ENCODE measurements around the gene BRD3OS. TPM values are rescaled to one million over a fixed set of nuclear protein-coding genes. Genes with fewer than 3 reads are reported as not detected.
A peak's percentile ranks its signal among the peaks of the same experiment; 100 is the strongest.

BRD3OS gene
- total and polyA plus RNA-seq, 10 of the 15 experiments (the other 5 are each of a cell fraction or from before 2014, with no cell fraction given), result 2.1 to 13.7 (median 10.7) TPM

DNA sequence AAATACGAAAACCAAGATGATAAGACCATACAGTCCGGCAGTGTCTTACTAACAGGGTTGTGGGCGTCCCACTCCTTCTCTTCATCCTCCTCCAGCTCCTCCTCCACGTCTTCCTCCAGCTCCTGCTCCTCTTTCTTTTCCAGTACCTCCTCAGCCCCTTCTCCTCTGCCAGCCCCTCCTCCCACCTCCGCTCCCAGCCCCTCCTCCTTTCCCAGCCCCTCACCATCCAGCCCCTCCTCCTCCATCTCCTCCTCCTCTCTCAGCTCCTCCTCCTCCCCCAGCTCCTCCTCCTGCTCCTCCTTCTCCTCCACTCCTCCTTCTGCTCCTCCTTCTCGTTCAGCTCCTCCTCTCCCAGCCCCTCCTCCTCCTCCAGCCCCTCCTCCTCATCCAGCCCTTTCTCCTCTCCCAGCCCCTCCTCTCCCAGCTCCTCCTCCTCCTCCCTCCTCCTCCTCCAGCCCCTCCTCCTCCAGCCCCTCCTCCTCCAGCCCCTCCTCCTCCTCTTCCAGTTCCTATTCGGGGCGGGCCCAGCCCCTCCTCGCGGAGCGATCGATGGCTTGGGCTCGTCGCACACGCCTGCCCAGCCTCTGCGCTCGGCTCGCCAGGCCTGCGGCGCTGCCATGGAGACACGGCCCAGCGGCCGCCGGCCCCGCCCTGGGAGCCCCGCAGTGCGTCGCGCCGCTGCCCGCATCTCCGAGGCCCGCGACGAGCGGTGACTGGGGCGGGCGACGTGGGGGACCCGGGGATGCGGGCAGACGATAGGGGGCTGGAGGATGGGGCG is at the start of gene BRD3OS (continued):
- TF ChIP-seq, protein P1, sequence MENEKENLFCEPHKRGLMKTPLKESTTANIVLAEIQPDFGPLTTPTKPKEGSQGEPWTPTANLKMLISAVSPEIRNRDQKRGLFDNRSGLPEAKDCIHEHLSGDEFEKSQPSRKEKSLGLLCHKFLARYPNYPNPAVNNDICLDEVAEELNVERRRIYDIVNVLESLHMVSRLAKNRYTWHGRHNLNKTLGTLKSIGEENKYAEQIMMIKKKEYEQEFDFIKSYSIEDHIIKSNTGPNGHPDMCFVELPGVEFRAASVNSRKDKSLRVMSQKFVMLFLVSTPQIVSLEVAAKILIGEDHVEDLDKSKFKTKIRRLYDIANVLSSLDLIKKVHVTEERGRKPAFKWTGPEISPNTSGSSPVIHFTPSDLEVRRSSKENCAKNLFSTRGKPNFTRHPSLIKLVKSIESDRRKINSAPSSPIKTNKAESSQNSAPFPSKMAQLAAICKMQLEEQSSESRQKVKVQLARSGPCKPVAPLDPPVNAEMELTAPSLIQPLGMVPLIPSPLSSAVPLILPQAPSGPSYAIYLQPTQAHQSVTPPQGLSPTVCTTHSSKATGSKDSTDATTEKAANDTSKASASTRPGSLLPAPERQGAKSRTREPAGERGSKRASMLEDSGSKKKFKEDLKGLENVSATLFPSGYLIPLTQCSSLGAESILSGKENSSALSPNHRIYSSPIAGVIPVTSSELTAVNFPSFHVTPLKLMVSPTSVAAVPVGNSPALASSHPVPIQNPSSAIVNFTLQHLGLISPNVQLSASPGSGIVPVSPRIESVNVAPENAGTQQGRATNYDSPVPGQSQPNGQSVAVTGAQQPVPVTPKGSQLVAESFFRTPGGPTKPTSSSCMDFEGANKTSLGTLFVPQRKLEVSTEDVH (IDR thresholded peaks at IDR 0.05; ENCODE audit: low read depth, partially characterized antibody), result no peak
- TF ChIP-seq, protein P2, sequence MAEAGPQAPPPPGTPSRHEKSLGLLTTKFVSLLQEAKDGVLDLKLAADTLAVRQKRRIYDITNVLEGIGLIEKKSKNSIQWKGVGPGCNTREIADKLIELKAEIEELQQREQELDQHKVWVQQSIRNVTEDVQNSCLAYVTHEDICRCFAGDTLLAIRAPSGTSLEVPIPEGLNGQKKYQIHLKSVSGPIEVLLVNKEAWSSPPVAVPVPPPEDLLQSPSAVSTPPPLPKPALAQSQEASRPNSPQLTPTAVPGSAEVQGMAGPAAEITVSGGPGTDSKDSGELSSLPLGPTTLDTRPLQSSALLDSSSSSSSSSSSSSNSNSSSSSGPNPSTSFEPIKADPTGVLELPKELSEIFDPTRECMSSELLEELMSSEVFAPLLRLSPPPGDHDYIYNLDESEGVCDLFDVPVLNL (IDR thresholded peaks at IDR 0.05; ENCODE audit: low read depth, low read length), result no peak
- TF ChIP-seq POLR2AphosphoS2 (IDR thresholded peaks at IDR 0.05; ENCODE audit: low read depth, low read length), result peak; percentile 90
- TF ChIP-seq, protein P3, sequence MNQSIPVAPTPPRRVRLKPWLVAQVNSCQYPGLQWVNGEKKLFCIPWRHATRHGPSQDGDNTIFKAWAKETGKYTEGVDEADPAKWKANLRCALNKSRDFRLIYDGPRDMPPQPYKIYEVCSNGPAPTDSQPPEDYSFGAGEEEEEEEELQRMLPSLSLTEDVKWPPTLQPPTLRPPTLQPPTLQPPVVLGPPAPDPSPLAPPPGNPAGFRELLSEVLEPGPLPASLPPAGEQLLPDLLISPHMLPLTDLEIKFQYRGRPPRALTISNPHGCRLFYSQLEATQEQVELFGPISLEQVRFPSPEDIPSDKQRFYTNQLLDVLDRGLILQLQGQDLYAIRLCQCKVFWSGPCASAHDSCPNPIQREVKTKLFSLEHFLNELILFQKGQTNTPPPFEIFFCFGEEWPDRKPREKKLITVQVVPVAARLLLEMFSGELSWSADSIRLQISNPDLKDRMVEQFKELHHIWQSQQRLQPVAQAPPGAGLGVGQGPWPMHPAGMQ (IDR thresholded peaks at IDR 0.05; ENCODE audit: borderline replicate concordance), result no peak
- no peak for TF ChIP-seq SREBF2 (IDR thresholded peaks at IDR 0.05; ENCODE audit: low read length)
- TF ChIP-seq SUPT20H (IDR thresholded peaks at IDR 0.05; ENCODE audit: borderline replicate concordance, control insufficient read depth, low read depth, low read length), result no peak
- TF ChIP-seq, protein P4, sequence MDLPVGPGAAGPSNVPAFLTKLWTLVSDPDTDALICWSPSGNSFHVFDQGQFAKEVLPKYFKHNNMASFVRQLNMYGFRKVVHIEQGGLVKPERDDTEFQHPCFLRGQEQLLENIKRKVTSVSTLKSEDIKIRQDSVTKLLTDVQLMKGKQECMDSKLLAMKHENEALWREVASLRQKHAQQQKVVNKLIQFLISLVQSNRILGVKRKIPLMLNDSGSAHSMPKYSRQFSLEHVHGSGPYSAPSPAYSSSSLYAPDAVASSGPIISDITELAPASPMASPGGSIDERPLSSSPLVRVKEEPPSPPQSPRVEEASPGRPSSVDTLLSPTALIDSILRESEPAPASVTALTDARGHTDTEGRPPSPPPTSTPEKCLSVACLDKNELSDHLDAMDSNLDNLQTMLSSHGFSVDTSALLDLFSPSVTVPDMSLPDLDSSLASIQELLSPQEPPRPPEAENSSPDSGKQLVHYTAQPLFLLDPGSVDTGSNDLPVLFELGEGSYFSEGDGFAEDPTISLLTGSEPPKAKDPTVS (IDR thresholded peaks at IDR 0.05; ENCODE audit: low read depth, low read length), result no peak
- TF ChIP-seq STAT3 (IDR thresholded peaks at IDR 0.05; ENCODE audit: low read depth, low read length), result no peak
- 0 out of 2 replicates have a peak, but pooled peaks have one; percentile 61 for TF ChIP-seq CHD2 (IDR thresholded peaks at IDR 0.05; ENCODE audit: borderline replicate concordance, low read depth, low read length)
- TF ChIP-seq CREM (IDR thresholded peaks at IDR 0.05; ENCODE audit: low read depth), result peak; percentile 20; the same call in 1 of the 2 replicates
- no peak for TF ChIP-seq HDAC6 (IDR thresholded peaks at IDR 0.05; ENCODE audit: unreplicated experiment)
- no peak for TF ChIP-seq PML (IDR thresholded peaks at IDR 0.05; ENCODE audit: low read length)
- TF ChIP-seq, protein P5, sequence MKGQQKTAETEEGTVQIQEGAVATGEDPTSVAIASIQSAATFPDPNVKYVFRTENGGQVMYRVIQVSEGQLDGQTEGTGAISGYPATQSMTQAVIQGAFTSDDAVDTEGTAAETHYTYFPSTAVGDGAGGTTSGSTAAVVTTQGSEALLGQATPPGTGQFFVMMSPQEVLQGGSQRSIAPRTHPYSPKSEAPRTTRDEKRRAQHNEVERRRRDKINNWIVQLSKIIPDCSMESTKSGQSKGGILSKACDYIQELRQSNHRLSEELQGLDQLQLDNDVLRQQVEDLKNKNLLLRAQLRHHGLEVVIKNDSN (IDR thresholded peaks at IDR 0.05; ENCODE audit: borderline replicate concordance, extremely low read length, insufficient read depth, low read depth, low read length), result no peak
- no peak for TF ChIP-seq CBX3 (IDR thresholded peaks at IDR 0.05; ENCODE audit: borderline replicate concordance, low read depth)
- TF ChIP-seq NFXL1 (IDR thresholded peaks at IDR 0.05; ENCODE audit: borderline replicate concordance), result peak; percentile 95
- TF ChIP-seq POLR2A (IDR thresholded peaks at IDR 0.05; ENCODE audit: low read depth, low read length), result peak; percentile 60
- TF ChIP-seq PAX5 (IDR thresholded peaks at IDR 0.05; ENCODE audit: borderline replicate concordance, low read depth, low read length), result 0 out of 2 replicates have a peak, but pooled peaks have one; percentile 22
- no peak for TF ChIP-seq HDAC2 (IDR thresholded peaks at IDR 0.05)
- peak; percentile 60 for TF ChIP-seq IKZF1 (conservative IDR thresholded peaks at IDR 0.05)

All from GM12878 (cell line).